GM19397 (cell line): ENCODE results near the gene FARP1.

Experiments
- ATAC-seq: cut with Tn5 transposase; IDR thresholded peaks from one replicate; pipeline ENCODE4 v1.9.1; 2021; ENCODE audit warnings: mild to moderate bottlenecking, moderate library complexity; ENCODE audit not compliant: unreplicated experiment

FARP1 gene

DNA sequence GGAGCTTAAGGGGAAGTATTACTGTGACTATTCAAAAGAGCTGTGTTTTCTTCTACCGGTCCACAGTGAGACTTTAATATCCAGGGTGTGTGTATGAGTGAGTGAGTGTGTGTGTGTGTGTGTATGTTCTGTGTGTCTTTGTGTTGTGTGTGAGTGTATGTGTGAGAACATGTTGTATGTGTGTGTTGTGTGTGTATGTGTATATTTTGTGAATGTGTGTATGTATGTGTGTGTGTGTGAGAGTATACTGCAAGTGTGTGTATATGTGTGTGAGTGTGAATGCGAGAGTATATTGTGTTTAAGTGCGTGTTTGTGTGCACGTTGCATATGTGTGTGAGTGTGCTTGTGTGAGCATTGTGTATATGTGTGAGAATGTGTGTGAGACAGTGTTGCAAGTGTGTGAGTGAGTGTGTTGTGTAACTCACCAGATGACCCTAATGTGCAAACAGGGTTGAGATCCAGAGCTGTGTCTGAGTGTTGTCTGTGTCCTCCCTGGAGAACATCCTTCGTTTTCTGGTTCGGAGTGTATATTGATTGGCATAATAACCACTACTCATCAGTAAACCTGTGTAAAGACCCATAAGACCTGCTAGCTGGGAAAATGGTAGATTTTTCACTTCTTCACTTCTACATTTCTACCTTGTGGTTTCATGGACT, 135.3 kb downstream of the FARP1 start:
- ATAC-seq, result no peak

DNA sequence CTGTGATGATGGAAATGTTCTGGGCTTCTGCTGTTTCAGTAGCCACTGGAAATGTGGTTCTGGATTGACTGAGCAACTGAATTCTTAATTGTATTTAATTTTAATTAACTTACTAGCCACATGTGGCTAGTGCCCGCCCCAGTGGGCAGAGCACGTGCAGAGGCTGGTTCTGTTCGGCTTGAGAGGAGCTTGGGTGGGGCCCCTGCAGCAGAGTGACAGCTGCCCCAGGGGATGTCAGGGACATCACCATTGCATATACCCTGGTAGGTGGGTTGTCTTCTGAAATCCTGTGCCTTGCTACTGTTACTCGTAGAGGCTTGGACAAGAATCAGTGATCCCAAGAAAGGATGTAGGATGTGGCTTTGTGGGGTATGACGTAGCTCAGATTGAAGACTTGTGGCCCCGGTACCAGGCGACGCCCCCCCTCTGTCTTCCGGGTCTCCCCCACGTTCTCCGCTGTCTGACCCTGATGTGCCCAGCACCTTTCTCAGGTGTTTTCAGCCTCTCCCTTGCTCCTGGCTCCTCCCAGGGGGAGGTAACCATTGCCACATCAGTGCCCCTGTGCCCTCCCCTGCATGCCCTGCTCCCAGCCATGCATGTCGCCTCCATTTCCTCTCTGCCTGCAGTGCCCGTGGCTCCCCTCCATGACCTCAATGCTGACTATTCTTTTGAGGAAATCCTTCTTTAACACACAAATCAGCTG, 136.7 kb downstream of the FARP1 start:
- ATAC-seq, result peak; percentile 73

DNA sequence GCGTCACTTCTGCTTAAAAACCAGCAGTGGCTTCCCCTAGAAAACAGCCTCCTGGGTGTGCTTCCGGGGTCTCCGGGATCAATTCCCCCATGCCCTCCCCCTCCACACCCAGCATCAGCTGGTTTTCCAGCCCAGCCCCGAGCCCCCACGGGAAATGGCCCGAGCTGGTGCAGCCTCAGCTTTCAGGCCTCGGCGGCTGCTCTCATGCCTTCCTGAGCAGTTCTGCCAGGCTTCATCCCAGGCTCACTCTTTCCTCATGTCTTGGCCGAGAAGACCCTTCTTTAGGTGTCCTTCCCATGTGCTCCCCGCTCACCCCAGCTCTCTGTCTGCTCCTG, 137.2 kb downstream of the FARP1 start:
- ATAC-seq, result peak; percentile 14

DNA sequence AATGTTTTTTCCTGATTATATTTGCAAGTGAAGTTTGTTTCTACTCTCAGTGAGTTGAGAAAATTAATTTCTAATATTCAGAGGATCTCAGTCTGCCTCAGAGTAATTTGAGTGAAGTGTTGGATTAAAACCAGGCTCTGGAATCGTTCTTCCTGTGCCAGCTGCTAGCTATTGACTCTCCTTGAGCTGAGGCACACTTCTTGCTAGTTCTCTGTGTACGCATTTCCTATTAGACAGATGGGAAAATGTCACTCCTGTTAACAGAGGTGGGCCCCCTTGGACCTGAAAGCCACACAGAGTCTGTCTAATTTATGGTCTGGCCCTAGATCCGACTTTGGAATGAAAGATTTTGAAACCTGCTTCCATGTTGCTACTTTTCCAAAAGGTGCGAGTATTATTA, 141.8 kb downstream of the FARP1 start:
- ATAC-seq, result no peak

DNA sequence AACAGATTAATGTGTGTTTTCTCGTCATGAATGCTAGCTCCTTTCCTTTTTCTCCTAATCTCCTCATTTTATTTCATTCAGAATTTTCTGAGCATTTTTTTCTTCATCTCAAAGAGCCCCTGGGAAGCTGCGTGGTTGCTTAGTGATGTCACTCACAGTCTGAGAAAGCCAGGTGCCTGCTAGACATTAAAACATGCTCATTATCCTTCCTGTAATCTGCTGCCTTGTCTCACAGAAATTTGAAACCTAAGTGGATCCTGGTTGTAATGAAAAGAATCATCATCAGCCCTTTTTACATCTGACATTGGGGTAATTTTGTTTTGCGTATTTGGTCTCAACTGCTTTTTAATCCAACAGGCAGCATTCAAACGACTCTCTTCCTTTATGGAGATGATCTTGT, 142.4 kb downstream of the FARP1 start:
- no peak for ATAC-seq

DNA sequence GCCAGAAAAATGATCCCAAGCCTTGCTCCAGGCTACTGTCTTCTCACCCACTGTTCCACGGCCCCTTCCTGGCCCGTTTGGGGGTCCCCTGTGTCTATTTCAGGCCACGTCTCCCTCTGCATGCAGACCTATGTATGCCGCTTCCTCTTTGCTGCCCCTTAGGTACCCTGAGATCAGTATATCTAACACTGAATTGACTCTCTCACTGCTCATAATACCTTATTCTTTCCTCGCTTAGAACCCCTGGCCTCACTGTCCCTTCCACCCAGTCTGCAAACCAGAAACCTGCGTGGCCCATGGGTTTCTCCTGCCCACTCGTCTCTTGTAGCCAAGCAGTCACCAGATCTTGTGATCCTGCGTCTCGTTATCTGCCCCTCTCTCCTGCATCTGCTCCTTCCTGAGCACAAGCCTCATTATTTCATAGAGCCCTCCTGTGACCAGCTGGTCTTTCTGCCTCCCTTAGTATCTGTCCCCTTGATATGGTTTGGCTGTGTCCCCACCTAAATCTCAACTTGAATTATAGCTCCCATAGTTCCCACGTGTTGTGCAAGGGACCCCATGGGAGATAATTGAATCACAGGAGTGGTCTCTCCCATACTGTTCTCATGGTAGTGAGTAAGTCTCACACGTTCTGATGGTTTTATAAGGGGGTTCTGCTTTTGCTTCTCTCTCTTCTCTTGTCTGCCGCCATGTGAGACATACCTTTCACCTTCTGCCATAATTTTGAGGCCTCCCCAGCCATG, 143.1 kb downstream of the FARP1 start:
- ATAC-seq, result no peak

DNA sequence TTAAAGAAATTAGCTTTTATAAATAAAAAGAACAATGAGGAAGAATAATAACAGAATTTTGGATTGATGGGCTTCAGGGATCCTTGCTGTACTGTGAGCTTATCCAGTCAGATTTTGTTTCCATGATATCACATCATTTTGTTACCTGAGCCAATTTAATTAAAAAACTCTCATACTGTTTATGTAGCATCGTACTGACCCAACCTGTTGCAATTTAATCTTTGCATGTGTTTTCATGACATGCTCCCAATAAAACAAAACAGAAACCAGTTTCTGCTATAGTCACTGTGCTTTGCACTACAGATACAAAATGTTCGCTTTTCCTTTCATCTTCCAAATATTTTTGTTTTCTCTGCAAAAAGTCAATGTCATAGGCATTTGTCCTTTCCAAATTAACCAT, 143.9 kb downstream of the FARP1 start:
- ATAC-seq, result no peak

DNA sequence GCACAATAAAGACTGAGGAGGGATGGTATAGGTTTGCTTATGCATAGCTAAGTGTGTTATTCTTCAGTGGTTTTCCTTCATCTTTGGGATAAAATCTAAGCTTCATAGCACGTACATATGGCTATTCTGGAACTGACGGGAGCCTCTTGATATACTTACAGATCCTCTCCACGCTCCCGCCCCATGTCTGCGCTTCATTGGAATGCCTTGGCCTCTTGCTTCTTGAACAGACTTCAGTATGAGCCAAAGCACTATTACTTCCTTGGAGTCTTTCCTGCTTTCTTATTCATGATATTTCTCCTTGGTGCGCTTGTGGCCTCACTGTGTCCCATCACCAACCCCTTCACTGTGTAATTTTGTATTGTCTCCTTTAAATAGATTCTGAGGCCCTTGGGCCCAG, 145.3 kb downstream of the FARP1 start:
- ATAC-seq, result no peak

DNA sequence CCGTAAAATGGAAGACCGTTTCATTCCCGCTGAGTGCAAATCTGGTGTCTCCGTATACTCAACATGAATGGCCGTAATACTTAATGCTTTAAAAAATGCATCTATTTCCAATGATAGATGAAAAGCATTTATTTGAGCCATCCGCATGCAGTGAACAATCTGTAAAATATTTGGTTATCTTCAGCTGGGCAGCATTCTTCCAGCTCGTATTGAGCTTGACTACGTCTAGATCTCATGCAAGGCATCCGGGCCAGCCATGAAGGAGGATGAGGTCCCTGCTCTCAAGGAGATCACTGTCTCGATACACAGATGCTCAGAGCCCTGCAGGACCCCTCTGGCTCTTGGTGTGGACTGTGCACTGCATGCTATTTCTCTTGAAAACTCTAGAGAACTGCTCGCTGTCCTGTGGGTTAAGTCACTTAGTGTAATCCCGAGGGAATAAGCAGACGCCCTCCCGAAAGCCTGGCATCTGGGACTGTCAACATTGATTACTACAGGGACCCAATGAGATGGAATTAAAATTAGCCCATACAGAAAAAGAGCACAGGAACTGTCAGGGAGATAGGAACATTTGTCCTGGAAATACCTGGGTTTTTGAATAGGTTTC, 146.5 kb downstream of the FARP1 start:
- ATAC-seq, result no peak

DNA sequence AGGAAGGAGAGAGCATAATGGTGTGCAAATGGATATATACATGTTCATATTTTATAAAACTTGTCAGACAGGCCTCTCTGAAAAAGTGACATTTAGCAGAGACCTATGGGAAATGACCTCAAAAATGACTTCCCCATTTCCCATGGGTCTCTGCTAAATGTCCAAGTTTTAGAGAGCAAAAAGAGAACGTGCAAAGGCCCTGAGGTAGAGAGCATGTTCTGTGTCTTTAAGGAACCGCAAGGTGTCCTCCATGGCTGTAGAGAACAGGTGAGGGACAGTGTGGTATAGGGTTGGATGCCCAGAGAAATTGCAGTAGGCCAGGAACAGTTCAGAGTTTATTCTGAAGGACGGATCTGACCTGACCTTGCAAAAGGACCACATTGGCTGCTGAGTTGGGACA, 147.4 kb downstream of the FARP1 start:
- no peak for ATAC-seq

DNA sequence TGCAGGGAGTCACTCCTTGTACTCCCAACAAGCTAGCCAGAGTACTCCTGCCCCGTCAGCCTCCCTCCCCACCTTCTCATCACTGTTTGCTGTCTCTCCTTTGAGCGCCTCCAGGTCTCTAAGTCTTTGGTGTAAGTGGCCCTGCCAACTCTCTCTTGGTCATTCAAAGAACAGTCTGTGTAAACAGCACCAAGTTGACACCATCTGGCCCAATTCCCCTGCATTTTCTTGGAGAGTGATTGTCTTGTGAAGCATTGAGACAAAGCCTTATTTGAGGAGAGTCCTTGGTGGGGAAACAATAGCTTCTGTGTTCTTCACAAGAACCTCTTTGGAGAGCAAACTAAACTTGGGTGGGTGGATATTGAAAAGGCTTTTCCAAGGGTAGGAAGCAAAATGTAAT, 148.8 kb downstream of the FARP1 start:
- no peak for ATAC-seq

DNA sequence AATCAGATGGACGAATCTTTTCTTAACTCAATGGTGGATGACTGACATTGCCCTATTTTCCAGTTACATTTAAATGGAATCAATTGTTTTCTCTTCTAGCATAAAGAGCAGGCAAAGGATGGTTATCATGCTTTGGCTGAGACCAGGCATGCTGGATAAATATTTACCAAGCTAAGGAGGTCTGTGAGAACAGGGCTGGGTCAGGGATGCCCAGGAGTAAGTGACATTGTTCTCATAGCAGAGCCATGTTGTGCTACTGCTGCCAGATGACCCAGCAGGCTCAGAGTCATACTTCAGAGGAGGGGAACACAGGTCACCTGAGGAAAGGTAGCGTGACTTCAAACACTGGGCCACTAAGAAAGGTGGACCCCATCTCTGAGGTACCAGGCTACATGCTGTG, 150.2 kb downstream of the FARP1 start:
- no peak for ATAC-seq

DNA sequence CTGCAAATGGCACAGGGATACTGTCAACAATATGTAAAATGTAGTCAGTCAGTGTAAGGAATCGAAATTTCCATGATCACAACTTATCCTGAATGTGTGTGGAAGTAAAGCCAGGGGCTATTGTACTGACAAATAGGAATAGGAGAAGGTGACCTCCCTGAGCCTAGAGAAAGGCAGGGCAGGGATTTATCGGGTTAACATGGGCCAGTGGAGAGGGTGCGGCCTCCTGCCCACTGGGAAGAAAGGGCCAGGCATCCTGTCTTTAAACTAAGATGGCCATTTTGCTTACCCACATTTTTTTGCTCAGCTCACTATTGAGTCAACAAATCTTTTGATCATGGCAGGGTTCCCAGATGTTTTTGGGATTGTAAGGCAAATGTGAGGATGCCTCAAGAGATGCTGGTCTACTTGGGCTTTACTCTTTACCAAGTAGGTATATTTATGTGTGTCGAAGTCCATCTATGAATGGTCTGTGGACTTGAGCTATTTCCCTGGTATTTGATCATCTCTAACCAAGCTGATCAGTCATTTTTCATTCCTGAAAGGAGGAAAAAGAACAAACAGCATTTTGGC, 150.8 kb downstream of the FARP1 start:
- no peak for ATAC-seq

DNA sequence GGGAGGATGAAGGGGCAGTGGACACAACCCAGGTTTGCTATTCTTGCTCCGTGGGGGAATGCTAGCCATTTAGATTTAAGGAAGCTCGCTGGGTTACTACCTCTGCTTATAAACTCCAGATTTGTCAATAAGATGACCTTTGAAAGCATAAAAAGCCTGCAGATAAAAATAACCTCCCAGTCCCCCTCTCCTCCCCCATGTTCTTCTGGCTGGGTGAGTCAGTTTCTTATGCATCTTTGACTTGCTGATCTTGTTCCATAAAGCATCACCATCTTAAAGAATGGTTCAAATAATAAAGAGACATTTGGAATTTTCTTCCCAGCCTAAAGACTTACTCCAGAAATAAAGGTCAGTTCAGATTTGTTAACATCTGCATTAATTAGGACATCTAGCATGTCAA, 152.5 kb downstream of the FARP1 start:
- ATAC-seq, result no peak

DNA sequence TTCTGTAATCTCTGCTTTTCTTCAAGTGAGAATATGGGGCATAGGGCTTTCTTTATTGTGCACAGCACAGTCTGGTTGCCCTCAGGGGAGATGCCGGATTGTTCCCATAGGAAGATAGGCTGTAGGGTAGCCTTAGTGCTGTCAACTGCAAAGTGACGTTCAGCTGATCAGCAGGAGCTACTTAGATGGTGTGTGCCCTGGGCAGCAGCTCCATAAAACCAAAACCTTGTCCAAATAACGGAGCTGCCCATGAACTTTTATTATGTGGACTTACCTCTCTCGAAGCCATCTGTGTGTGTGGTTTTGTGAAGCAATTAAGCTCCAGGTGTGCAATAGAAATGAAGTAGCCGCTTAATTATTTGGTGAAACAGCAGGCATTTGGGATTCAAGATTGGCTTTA, 154.2 kb downstream of the FARP1 start:
- no peak for ATAC-seq

DNA sequence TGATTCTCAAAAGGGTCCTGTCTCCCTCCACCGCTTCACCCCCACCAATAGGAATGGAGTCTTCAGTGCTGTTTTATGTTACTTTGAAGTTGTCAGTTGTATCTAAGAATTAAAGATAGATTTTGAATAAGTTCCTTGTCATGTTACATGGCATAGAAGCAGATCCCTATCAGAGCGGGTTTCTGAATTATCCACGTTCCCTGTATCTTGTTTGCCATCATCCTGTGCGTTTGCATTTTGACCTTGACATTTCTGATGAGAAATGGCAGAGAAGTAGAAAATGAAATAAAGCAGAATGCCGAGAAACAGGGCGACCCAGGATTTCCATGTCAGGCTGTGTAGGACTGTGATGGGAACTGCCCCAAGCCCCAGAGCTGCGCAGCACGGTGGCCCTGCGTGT, 154.9 kb downstream of the FARP1 start:
- ATAC-seq, result no peak

DNA sequence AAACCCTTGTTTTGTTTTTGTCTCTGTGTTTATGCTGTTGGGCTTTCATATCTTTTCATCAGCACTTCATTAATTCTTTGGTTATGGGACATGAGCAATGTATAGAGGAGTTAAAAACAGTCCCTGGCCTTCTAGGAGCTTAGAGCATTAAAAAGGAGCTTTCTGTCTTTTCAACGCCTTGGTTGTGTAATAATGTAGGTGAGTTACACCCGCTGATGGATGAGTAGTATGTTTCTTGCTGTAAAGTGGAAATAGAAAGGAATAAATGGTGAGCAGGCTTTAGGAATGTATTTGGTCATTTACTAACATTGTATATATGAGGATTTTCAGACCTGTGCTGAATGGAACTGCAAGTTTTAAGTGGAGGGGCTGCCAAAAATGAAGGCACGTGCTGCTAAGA, 155.7 kb downstream of the FARP1 start:
- no peak for ATAC-seq

DNA sequence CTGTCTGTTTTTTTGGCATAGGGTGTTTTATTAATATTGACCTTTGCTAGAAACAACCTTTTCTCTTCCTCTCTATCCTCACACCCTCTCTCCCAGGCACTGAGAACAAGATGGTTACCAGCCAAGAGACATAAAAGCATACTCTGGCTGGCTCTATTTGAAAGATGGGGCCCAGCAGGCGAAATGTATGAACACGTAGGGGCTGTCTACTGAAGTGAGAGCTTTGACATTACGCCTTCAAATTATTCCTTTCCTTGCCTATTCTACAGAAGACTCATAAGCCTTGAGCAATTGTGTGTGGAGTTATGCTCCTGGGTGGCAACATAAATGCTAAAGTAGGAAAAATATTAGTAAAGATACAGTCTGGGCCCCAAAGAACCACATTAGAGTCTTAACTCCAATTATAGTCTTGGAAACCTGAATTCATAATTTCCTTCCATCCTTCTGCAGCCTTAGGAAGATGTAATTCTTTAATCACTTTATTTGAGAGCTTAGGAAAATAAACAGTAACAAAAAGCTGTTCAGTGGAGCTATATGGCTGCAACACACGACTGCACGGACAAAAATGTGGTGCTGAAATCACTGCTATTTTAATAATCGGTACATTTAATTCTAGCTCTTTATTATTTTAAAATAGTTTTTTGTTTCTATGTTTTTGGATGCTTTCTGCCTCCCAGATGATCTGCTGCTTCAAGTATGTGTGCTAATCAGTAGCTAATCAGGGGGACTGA, 156.5 kb downstream of the FARP1 start:
- ATAC-seq, result no peak

DNA sequence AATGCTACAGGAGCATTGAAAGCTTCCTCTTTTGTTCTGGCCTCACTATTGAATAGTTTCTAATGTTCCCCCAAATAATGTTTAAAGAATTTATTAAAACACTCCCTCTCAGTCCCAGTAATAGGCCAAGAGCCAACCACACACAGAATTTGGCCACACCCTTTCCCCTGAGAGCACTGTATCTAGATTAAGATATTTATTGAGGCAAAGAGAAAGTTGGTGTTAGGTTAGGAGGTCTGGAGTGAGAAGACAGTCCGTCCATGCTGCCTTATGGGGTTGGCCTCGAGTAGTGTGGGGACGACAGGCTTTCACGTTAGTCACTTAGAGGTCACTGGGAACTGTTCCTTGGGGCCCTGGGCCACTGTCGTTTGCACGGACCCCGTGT, 157.1 kb downstream of the FARP1 start:
- no peak for ATAC-seq

DNA sequence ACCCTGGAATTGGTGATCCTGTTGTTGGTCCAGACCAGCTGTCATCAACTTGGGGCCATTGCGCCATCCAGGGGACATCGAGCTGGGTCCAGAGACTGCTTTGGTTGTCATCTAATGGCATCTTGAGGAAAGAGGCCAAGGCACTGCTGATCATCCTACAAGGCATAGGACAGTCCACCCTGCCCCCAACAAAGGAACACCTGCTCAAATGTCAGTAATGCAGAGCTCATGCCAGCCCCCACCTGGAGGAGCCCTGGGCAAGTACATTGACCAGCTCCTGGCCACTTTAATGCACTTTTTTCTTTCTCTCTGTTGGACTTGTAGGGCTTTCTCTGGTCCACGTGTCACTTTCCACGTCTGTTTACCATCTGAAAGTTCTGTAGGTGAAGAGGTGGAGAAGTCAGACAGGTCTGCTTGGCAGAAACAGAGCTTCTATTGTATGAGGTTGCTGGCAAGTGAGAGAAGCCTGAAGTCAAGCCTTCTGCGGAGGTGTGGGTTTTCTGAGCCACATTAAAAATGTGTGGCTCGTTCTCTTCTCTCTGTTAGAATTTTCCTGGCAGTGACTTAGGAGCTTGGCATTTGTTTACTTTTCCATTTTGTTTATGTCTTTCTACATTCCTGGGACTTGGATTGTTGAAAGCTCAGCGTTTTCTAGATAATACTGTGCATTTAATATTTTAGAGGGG, 158.2 kb downstream of the FARP1 start:
- ATAC-seq, result no peak
